Stimulated activated CD8-positive, alpha-beta memory T cell treated with anti-CD3 and anti-CD28 coated beads, Interleukin-4, amount 100 ng/mL, for 4 hours (primary cell): Measurements from ENCODE around the gene NSL1.
"Not testable (repeated sequence)": the region's sequence is repeated elsewhere in the genome, so short reads cannot be mapped to it uniquely, and the experiment has no call there.

ENCODE experiments used
- DNase-seq, 2 donors: peaks; one replicate each; pipeline ENCODE4 v3.0.0-alpha.2; 2020; ENCODE audit warnings: low read depth in 2 of 2, low spot score in 1 of 2

NSL1 gene

GRCh38 chr1:212711974-212712373, 79.6 kb downstream of the NSL1 start:
- DNase-seq: not testable (repeated sequence)

DNA sequence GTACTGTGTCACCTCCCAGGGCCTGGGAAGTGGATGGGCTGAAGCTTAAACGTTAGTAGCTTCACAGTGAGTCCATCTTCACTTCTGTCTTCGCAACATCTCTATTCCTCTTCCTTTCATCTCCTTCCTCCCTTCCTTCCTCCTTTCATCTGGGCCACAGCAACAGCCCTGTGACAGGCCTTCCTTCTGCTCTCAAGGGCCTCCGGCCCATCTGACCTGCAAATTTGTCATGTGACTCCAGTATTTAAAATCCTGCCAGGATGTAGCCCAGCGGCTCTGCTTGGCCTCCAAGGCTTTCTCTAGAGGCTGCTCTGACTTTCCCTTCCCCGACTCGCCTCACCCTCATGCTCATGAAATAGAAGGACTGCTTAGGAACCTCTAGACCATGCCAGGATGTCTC, 81.0 kb downstream of the NSL1 start:
- no peak for DNase-seq

- DNase-seq: no peak
Measured at GRCh38 chr1:212703991-212704564, 87.5 kb downstream of the NSL1 start.

- DNase-seq: no peak
Measured at GRCh38 chr1:212702672-212703071, 88.9 kb downstream of the NSL1 start.

DNA sequence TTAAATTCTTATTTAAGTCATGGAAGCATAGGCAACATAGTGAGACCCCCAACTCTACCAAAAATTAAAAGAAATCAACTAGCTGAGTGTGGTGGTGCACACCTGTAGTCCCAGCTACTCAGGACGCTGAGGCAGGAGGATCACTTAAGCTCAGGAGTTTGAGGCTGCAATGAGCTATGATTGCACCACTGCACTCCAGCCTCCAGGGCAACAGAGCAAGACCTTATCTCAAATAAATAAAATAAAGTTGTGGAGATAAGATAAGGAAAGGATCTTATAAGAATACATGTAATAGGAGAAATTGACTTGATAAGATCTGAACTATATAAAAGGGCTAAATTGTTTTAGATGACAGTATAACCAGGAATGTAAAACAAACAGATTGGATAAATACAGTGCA, 89.7 kb downstream of the NSL1 start:
- no peak for DNase-seq

- no peak for DNase-seq
Measured at GRCh38 chr1:212700892-212701819, 90.4 kb downstream of the NSL1 start.

DNA sequence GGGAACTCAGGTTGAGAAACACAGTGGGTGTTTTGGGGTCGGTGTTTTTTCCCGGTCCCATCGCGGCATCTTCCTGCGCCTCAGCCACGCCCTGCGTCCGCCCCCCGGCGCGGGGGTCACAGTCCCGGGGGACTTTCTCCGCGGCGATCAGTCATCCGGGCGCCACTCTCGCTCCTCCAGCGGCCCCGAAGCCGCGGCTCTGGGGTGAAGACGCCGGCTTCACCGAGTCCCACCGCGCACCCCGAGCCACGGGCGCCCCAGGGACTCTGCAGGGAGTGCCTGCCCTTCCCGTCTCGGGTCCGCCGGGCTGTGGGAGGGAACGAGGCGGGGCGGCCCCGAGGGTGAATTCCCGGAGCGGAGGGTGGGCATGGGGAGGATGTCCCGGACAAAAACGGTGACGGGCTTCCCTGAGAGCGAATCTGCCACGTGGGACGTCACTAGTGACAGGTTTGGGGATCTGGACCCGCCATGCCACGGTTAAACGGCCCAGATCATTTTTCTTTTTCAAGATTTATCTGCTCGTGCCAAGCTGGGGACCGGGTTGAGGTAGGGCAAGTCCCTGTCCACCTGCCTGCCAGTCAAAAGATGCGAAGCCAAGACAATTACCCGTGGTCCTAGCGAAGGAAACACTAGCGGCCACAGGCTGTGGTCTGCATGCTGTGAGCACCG, 91.2 kb downstream of the NSL1 start:
- peak in 1 of 2 donors; percentile 29 for DNase-seq

DNA sequence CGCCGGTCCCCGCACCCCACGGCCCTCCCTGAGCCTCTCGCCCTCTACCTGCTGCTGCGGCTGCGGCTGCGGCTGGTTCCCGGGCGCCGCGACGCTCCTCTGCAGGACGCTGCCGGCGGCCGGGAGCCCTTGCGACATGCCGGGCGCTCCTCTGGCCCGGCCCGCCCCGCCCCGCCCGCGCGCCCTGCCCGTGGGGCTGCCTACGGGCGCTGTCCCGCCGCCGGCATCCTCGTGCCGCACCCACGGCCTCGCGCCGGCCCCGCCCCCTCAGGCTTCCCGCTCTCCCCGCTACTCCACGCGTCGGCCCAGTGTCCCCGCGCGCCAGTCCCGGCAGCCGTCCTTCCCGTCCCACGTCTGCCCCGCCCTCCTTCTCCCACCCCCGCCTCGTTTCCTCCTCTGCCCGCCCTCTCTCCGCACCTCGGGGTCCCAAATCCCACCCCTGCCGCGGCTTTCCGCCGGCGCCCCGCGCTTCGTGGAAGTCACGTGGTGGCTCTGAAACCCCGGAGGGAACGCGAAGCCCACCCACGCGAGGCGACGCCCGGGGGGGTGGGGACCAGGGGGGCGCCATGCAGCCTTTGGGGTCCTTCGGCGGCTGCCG, 91.9 kb downstream of the NSL1 start, which contains the start of gene BATF3:
Gene BATF3 (minus strand): TSS at position 216 of the 598 bp plus-strand sequence. CDS start 78 bp downstream, at position 138.
- DNase-seq: peak; percentile 56 to 77

GRCh38 chr1:212699104-212699624, 92.4 kb downstream of the NSL1 start:
- DNase-seq: peak; percentile 21 to 25

DNA sequence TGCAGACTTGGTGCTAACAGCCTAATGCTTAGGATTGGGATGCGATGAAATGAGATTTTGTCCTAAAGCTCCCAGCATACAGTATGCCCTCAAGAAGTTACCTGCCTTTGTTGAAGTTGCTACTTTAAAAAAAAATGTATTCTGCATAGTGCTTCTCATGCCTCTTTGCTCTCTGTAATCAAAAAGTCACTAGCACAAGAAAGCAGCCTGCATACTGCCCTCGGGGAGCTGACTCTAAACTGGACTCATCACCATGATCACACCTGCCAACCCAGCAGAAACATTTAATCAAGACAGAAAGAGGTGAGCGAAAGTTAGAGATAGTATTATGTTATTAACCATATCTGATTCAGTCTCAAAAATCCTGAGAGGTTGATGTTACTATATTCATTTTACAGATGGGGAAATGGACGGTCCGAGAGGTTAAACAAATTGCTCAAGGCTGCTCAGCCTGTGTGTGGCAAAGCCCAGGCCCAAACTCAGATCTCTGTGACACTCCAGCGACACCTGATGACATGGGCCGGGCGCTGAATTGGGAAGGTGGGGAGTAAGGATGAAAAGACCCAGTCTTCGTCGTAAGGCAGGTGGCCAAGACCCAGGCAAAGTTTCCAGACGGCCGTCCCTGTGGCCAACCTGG, 93.0 kb downstream of the NSL1 start:
- no peak for DNase-seq

- no peak for DNase-seq
Measured at GRCh38 chr1:212696721-212697331, 94.8 kb downstream of the NSL1 start.

DNA sequence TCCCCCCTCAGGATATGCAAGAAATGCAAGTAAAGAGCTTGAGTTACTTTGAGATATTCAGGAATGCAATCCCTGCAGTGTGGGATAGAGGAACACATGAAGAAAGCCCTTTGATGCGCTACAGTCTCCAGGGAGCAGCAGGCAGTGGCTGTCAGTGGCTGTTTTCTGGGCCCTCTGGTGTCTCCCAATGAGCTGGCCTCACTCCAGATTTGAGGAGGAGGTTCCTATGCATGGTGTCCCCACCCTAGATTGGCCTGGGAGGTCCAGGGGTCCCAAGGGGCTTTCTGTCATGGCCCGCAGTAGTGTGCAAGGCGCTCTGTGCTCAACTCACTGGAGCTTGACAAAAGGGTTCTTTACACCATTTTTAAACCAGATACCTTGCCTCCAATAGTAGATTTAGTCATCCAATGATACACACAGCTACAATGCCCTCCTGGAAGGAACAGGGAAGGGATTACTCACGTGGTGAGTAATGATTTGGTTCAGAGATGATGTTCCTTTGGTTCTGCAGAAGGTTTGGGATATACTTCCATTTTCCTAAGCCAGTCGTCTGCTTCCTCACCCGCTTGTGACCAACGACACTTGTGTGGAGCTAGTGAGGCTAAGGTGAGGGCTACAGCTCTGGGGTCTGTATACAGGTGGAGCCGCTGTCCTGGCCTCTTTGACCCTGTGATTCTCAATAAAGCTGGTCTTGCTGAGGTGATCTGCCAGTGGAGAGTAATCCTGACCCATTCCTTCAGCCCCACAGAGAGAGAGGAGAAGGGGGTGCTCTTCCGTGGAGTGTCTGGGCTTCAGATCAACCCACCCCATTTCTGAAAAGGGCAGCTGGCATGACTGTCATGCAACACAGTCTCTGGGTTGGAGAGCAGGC, 98.6 kb downstream of the NSL1 start:
- DNase-seq: no peak

DNA sequence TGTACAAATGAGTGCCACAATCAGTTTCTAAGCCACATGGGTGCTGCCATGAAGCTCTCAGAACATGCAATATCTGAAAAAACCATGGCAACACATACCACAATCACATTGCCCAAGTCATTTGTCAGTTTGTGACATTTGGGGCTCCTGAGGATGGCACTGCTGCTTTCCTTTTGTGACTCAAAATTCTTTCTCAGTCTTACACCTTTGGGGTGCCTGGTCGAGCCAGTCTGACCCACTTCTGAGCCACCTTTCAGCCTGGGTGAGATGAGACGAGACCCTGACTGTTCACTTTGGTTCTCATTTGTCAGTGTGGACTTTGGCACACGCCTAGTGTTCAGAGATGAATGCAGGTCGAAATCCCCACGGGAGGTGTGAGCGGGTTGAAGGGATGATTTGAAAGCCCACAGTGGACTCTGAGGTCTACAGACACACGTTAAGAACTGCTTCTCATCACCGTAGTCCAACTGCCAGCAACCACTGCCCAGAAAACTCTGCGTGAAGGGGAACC, 100.0 kb downstream of the NSL1 start:
- no peak for DNase-seq

DNA sequence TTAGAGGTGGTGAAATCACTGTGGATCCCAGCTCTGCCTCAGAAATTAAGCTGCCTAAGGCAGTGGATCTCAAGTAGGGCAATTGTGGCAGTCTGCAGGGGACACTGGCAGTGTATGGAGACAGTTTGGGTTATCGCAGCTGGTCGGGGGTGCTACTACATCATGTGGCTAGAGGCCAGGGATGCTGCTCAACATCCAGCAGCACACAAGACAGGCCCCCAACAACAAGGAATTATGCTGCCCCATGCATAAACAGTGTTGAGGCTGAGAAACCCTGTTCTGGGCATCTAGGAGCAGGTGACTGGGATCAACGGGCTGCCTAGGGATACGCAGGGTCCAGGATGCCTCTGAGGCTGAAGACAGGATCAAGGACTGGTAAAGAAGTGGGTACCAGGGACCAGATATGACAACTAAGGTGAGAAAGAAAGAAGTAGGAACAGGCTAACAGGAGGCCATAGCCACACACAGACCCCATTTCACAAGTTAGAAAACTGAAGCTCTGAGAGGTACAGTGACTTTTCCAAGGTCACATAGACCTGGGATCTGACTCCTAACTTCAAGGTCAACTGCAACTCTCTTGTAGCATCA, 100.7 kb downstream of the NSL1 start:
- DNase-seq: no peak

GRCh38 chr1:212689758-212690529, 101.6 kb downstream of the NSL1 start:
- no peak for DNase-seq

DNA sequence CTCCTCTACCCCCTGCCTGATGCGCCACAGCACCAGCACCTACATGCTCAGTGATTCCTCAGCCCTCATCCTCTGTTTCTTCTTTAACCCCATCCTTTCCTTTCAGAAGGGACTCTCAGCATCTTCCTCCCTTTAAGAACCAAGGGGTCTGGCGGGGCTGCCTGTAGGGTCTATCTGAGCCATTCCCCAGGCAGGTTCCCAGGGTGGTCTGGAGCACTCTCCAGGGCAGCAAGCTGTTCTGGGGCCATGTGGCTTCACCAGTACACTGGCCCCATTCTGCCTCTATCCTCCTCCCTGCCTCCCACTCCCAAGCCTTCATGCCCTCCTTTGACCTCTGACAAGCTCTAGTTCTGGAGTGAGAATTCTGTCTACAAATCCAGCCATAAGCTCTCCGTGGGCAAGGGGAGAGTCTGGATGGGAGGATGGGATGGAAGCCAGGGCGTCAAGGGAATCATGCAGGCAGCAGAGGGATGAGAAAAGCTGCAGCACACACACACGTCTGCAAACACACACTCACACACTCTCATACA, 102.3 kb downstream of the NSL1 start:
- no peak for DNase-seq

- DNase-seq: no peak
Measured at GRCh38 chr1:212688341-212689047, 103.1 kb downstream of the NSL1 start.
